IPS DF 6.9 (cell line): ENCODE results near the gene FARSB.

Experiments
- DNase-seq: peaks from one replicate; pipeline ENCODE4 v3.0.0-alpha.2; 2013; ENCODE audit warnings: low read depth, low spot score
- H3K27ac ChIP-seq: one replicate; pipeline ENCODE4 v1.5.1; 2013; ENCODE audit warnings: low read length, control low read depth
- H3K27me3 ChIP-seq: 2 replicates; pipeline ENCODE4 v1.6.1; 2013; ENCODE audit warnings: mild to moderate bottlenecking, low read length; ENCODE audit not compliant: control insufficient read depth, insufficient read depth
- H3K36me3 ChIP-seq: 2 replicates; pipeline ENCODE4 v1.6.1; 2013; ENCODE audit warnings: low read length; ENCODE audit not compliant: control insufficient read depth, insufficient read depth
- H3K4me1 ChIP-seq: 2 replicates; pipeline ENCODE4 v1.6.1; 2013; ENCODE audit warnings: low read length; ENCODE audit not compliant: control insufficient read depth, insufficient read depth
- H3K4me3 ChIP-seq: 2 replicates; pipeline ENCODE4 v1.5.1; 2013; ENCODE audit warnings: mild to moderate bottlenecking, low read length
- H3K9me3 ChIP-seq: 2 replicates; pipeline ENCODE4 v1.6.1; 2013; ENCODE audit warnings: low read length, inconsistent platforms; ENCODE audit not compliant: control insufficient read depth, insufficient read depth
- WGBS: extraction: QIAGEN DNeasy Blood & Tissue Kit; methylation state at CpG from one replicate; pipeline ENCODE4 v1.1.7; 2013; ENCODE audit warnings: mixed read lengths, missing lambda C conversion rate; ENCODE audit not compliant: insufficient read length, insufficient coverage; 5-methylcytosine and 5-hydroxymethylcytosine counted together

The FARSB gene

GRCh38 chr2:222668494-222669154 lies 12.7 kb upstream of the FARSB start:
- no peaks in the 10 kb centered on the region for H3K9me3 ChIP-seq
- WGBS, result no CpG with 5 or more reads among the region's 3 CpGs
- H3K27me3 ChIP-seq, result peaks cover 1% of the 10 kb centered on the region
- no peak for DNase-seq
- no peak overlapping the region for H3K27ac ChIP-seq
- no peaks in the 10 kb centered on the region for H3K36me3 ChIP-seq
- H3K4me1 ChIP-seq, result no peaks in the 10 kb centered on the region; the same call in none of the 2 replicates
- no peak overlapping the region for H3K4me3 ChIP-seq

- no peaks in the 10 kb centered on the region for H3K36me3 ChIP-seq
- H3K4me1 ChIP-seq, result no peaks in the 10 kb centered on the region
- H3K27me3 ChIP-seq, result no peaks in the 10 kb centered on the region
- no peak overlapping the region for H3K4me3 ChIP-seq
- DNase-seq, result no peak
- H3K9me3 ChIP-seq, result no peaks in the 10 kb centered on the region
- H3K27ac ChIP-seq, result no peak overlapping the region
- no CpG with 5 or more reads among the region's 3 CpGs for WGBS
Observed at GRCh38 chr2:222663479-222663878, 7.6 kb upstream of the FARSB start.

- no peak for DNase-seq
- H3K4me3 ChIP-seq, result peak overlapping the region; percentile 87; the same call in 1 of the 2 replicates
- H3K9me3 ChIP-seq, result no peaks in the 10 kb centered on the region
- no CpG with 5 or more reads among the region's 13 CpGs for WGBS
- H3K4me1 ChIP-seq, result no peaks in the 10 kb centered on the region
- no peaks in the 10 kb centered on the region for H3K36me3 ChIP-seq
- H3K27me3 ChIP-seq, result no peaks in the 10 kb centered on the region
- H3K27ac ChIP-seq, result no peak overlapping the region
Observed at GRCh38 chr2:222656526-222657446, 894 bp upstream of the FARSB start.

DNA sequence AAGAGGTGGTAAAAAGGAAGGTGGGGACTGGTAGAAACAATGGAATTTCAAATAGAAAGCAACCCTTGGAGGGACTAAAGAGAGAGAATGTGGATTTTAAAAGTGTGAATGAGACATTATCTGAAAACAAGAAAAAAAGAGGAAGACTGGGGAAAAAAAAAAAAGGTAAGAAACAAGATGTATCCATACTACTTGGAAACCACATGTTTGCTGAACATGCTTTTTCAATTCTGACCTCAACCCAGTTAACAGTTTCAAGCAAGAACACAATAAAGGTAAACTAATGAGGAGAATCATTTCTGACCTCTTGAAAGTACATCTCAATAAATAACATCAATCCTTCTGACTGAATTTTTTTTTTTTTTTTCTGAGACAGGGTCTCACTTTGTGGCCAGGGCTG lies 2.6 kb downstream of the FARSB start:
- Histone ChIP-seq H3K9me3 (no peaks in the 10 kb centered on the region), H3K27me3 (no peaks in the 10 kb centered on the region), H3K4me3 (no peak overlapping the region), H3K36me3 (peaks cover 1% of the 10 kb centered on the region; the same call in 1 of the 2 replicates), H3K4me1 (no peaks in the 10 kb centered on the region), H3K27ac (no peak overlapping the region)
- DNase-seq, result no peak

- Histone ChIP-seq H3K27me3 (no peaks in the 10 kb centered on the region), H3K36me3 (peaks cover 3% of the 10 kb centered on the region; the same call in 1 of the 2 replicates), H3K27ac (no peak overlapping the region), H3K9me3 (no peaks in the 10 kb centered on the region), H3K4me3 (no peak overlapping the region), H3K4me1 (no peaks in the 10 kb centered on the region)
- WGBS, result no CpG with 5 or more reads among the region's 8 CpGs
- DNase-seq, result no peak
Observed at GRCh38 chr2:222652491-222653255, 3.2 kb downstream of the FARSB start.

DNA sequence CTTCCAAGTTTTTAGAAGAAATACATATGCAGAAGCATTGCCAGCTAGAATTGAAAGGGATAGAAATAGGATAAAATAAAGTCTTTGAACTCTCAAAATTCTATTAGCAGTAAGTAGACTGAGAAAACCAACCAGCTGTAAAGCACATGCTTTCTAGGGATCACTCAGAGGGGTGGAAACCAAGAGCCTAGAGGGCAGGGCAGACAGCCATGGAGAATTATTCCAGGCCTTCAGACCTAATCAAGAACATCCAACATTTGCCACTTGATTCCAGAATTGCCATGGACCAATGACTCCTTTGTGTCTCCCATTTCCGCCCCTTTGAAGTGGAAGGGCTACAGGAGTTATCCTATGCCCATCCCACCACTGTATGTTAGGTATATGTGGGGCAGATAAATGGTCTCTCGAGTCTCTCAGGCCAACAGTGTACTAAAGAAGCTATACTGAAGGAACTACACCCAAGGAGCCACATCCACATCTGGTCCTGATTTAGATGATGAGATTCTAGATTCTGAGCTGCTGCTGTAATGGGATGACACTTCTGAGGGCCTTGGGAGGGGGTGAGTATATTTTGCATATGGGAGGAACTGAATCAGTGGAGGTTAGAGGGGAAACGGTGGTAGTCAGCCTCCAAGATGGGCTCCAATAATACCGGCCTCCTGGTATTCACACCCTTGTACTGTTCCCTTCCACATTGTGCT lies 4.0 kb downstream of the FARSB start:
- WGBS, result no CpG with 5 or more reads among the region's 4 CpGs
- DNase-seq, result no peak
- Histone ChIP-seq H3K27me3 (no peaks in the 10 kb centered on the region), H3K4me1 (no peaks in the 10 kb centered on the region), H3K36me3 (peaks cover 3% of the 10 kb centered on the region; the same call in 1 of the 2 replicates), H3K4me3 (no peak overlapping the region), H3K9me3 (no peaks in the 10 kb centered on the region), H3K27ac (no peak overlapping the region)

DNA sequence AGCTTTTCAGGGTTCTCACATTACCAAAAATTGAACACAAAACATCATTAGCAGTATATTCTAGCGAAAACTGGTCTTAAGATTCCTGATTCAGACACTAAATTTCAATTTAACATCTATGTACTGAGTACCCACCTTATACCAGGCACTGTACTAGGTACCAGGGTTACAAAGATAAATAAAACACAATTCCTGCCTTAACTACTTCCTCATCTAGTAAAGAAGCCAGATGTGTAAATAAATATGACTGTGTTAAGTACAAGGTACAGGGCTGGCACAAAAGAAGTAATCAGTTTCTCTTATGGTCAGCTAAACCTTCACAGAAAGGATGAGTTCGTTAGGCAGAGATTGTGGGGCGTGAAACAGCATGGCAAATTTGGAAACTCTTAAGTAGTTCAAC lies 6.1 kb downstream of the FARSB start:
- no peaks in the 10 kb centered on the region for H3K9me3 ChIP-seq
- H3K27me3 ChIP-seq, result no peaks in the 10 kb centered on the region
- H3K36me3 ChIP-seq, result peaks cover 3% of the 10 kb centered on the region; the same call in 1 of the 2 replicates
- no peak overlapping the region for H3K4me3 ChIP-seq
- no peaks in the 10 kb centered on the region for H3K4me1 ChIP-seq
- H3K27ac ChIP-seq, result no peak overlapping the region
- no peak for DNase-seq
- WGBS, result no CpG with 5 or more reads among the region's 3 CpGs

DNA sequence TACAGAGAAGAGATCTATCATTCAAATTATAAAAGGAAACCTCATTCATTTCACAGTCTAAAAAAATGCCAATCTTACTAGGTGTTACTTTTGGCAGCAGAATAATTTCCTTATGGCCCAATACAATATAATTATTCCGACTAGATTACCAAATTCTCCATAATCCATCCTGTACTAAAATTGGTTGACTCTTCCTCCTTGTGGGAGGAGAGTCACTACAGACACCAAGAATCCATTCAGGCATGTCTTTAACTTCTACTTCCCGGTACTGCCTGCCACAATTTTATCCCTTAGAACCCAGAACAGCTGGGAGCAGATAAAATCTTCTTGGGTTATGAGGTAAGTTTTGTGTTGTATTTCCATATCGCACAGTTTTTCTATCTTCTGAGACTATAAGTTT lies 9.9 kb downstream of the FARSB start:
- Histone ChIP-seq H3K27me3 (no peaks in the 10 kb centered on the region), H3K27ac (no peak overlapping the region), H3K4me1 (no peaks in the 10 kb centered on the region), H3K9me3 (no peaks in the 10 kb centered on the region), H3K4me3 (no peak overlapping the region), H3K36me3 (peaks cover 3% of the 10 kb centered on the region; the same call in 1 of the 2 replicates)
- WGBS, result no CpG with 5 or more reads among the region's 3 CpGs
- DNase-seq, result no peak

DNA sequence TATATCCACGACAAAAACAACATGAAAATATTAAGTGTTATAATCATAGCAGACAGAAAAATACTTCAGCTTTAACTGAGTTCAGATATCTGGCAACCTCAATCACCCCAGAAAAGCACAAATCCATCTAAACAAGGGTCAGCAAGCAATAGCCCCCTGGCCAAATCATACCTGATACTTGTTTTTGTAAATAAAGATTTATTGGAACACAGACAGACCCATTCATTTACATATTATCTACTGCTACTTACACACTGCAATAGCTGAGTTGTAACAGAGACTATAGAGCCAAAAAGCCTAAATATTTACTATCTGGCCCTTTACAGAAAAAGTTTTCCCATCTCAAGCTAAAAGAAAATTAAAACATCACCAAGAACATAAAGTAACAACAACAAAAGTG lies 12.8 kb downstream of the FARSB start:
- Histone ChIP-seq H3K27ac (no peak overlapping the region), H3K27me3 (no peaks in the 10 kb centered on the region), H3K9me3 (no peaks in the 10 kb centered on the region), H3K4me1 (no peaks in the 10 kb centered on the region), H3K4me3 (no peak overlapping the region), H3K36me3 (peaks cover under 1% of the 10 kb centered on the region; the same call in 1 of the 2 replicates)
- no CpG with 5 or more reads among the region's 1 CpG for WGBS
- DNase-seq, result no peak

GRCh38 chr2:222641336-222641735 lies 14.6 kb downstream of the FARSB start:
- no peak for DNase-seq
- no CpG with 5 or more reads among the region's 2 CpGs for WGBS
- no peaks in the 10 kb centered on the region for H3K9me3 ChIP-seq
- H3K27ac ChIP-seq, result no peak overlapping the region
- H3K4me3 ChIP-seq, result no peak overlapping the region
- H3K27me3 ChIP-seq, result no peaks in the 10 kb centered on the region
- H3K36me3 ChIP-seq, result no peaks in the 10 kb centered on the region; the same call in 1 of the 2 replicates
- H3K4me1 ChIP-seq, result no peaks in the 10 kb centered on the region
